ENCODE results near the gene EDDM3A.

DNA sequence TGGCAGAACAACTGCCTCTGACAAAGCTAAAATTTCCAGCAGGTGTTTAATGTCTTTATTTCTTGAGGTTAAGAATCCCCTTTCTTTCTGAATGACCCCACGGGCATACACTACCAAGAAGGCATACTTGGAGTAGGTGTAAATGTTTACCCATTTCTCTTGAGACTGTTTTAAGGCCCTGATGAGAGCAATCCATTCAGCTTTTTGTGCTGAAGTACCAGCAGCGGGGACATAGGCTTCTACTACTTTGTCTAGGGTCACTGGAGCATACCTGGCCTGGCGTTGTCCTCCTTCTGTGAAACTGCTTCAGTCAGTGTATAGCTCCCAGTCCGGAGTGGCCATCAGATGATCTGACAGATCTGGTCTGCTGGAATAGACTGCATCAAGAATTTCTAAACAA lies 34.4 kb upstream of the EDDM3A start:
- TF ChIP-seq, protein P1, sequence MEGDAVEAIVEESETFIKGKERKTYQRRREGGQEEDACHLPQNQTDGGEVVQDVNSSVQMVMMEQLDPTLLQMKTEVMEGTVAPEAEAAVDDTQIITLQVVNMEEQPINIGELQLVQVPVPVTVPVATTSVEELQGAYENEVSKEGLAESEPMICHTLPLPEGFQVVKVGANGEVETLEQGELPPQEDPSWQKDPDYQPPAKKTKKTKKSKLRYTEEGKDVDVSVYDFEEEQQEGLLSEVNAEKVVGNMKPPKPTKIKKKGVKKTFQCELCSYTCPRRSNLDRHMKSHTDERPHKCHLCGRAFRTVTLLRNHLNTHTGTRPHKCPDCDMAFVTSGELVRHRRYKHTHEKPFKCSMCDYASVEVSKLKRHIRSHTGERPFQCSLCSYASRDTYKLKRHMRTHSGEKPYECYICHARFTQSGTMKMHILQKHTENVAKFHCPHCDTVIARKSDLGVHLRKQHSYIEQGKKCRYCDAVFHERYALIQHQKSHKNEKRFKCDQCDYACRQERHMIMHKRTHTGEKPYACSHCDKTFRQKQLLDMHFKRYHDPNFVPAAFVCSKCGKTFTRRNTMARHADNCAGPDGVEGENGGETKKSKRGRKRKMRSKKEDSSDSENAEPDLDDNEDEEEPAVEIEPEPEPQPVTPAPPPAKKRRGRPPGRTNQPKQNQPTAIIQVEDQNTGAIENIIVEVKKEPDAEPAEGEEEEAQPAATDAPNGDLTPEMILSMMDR (optimal IDR thresholded peaks at IDR 0.05 in 1 of 3, IDR thresholded peaks at IDR 0.05 in 1 of 3, conservative IDR thresholded peaks at IDR 0.05 in 1 of 3; ENCODE audit: extremely low read depth in 1 of 3, insufficient read depth in 2 of 3, low read length in 3 of 3), result no peak
- no peak for TF ChIP-seq EZH2 (IDR thresholded peaks at IDR 0.05; ENCODE audit: low read length)

Data from keratinocyte (primary cell).